ENCODE data around the gene CFAP20DC. TPM values are rescaled to one million over a fixed set of nuclear protein-coding genes. Genes with fewer than 3 reads are reported as not detected.

CFAP20DC gene
- total RNA-seq, 4 donors from 2014 or later: 0.17 to 0.32 (median 0.23) TPM; not detected in 1

- no peaks in the 10 kb centered on the region for H3K27me3 ChIP-seq
- intact Hi-C loops (cut with DNase I): no loop called here
- H3K27ac ChIP-seq (replicated peaks in 1 of 4): no peak overlapping the region
- H3K36me3 ChIP-seq: no peaks in the 10 kb centered on the region
- H3K4me3 ChIP-seq: no peak overlapping the region
- TF ChIP-seq, protein P1, sequence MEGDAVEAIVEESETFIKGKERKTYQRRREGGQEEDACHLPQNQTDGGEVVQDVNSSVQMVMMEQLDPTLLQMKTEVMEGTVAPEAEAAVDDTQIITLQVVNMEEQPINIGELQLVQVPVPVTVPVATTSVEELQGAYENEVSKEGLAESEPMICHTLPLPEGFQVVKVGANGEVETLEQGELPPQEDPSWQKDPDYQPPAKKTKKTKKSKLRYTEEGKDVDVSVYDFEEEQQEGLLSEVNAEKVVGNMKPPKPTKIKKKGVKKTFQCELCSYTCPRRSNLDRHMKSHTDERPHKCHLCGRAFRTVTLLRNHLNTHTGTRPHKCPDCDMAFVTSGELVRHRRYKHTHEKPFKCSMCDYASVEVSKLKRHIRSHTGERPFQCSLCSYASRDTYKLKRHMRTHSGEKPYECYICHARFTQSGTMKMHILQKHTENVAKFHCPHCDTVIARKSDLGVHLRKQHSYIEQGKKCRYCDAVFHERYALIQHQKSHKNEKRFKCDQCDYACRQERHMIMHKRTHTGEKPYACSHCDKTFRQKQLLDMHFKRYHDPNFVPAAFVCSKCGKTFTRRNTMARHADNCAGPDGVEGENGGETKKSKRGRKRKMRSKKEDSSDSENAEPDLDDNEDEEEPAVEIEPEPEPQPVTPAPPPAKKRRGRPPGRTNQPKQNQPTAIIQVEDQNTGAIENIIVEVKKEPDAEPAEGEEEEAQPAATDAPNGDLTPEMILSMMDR (IDR thresholded peaks at IDR 0.05): no peak
- TF ChIP-seq POLR2AphosphoS5 (IDR thresholded peaks at IDR 0.05) (no peak), POLR2A (IDR thresholded peaks at IDR 0.05; ENCODE audit: low read depth) (no peak), EP300 (IDR thresholded peaks at IDR 0.05) (no peak)
- no peaks in the 10 kb centered on the region for H3K4me1 ChIP-seq
- no peak for DNase-seq (ENCODE audit: extremely low spot score)
- H3K9me3 ChIP-seq: no peaks in the 10 kb centered on the region
- WGBS: 49% methylated on average over 2 of the region's 2 CpGs
These were observed 84.0 kb downstream of the CFAP20DC start for GRCh38 chr3:58965865-58966264.

DNA sequence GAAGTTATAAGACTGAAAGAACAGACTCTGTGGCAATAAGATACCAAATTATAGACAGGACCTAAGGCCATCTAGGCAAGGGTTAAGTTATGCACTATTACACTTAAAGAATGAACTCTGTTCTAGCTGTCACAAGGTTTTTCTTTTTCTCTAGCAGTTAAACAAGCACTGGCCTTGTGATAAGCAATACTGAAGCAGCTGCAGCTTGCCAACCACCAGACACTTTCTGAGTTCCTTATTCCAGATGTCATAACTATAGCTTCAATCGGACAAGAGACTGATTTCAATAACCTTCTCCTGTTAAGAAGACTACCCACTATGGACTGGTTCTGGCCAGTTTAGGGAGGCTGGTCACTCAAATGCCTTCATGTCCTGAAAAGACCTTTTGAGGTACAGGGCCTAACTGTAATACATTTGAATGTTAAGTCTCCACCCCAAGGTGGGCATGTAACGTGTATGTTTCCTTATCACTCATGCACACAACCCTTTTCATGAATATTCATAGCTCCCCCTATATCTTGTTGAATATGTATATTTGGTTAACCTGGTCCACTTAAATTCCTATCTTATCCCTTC lies 85.8 kb downstream of the CFAP20DC start:
- TF ChIP-seq EP300 (IDR thresholded peaks at IDR 0.05): no peak
- TF ChIP-seq POLR2AphosphoS5 (IDR thresholded peaks at IDR 0.05): no peak
- TF ChIP-seq POLR2A (IDR thresholded peaks at IDR 0.05; ENCODE audit: low read depth): no peak
- TF ChIP-seq, protein P1 (IDR thresholded peaks at IDR 0.05): no peak
- Histone ChIP-seq H3K4me3 (no peak overlapping the region), H3K36me3 (no peaks in the 10 kb centered on the region), H3K9me3 (no peaks in the 10 kb centered on the region), H3K4me1 (no peaks in the 10 kb centered on the region), H3K27ac (replicated peaks in 1 of 4) (no peak overlapping the region), H3K27me3 (no peaks in the 10 kb centered on the region)
- intact Hi-C loops (cut with DNase I): no loop called here
- DNase-seq (ENCODE audit: extremely low spot score): no peak
- 69% methylated on average over 2 of the region's 2 CpGs for WGBS

DNA sequence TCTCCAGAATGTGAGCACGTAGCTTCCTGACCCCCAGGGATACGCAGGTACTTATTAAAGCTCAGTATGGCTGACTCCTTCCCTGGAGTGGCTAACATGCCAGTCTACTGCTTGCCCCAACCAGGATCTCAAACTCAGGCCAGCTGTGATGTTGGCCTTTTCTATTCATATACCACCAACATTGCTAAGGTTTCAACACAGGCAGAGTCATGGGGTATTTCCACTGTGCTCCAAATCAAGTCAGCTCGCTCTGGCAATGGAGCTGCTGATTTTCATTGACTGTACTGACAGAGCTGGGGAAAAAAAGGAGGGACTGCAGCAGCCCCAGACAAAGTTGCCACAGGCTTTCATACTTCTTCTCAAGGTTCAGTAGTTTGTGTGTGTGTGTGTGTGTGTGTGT lies 87.0 kb downstream of the CFAP20DC start:
- TF ChIP-seq EP300 (IDR thresholded peaks at IDR 0.05) (no peak), POLR2A (IDR thresholded peaks at IDR 0.05; ENCODE audit: low read depth) (no peak), POLR2AphosphoS5 (IDR thresholded peaks at IDR 0.05) (no peak)
- TF ChIP-seq, protein P1 (IDR thresholded peaks at IDR 0.05): no peak
- Histone ChIP-seq H3K27ac (replicated peaks in 1 of 4) (no peak overlapping the region), H3K4me3 (no peak overlapping the region), H3K4me1 (no peaks in the 10 kb centered on the region), H3K36me3 (no peaks in the 10 kb centered on the region), H3K9me3 (no peaks in the 10 kb centered on the region), H3K27me3 (no peaks in the 10 kb centered on the region)
- WGBS: 100% methylated on average over 3 of the region's 3 CpGs
- intact Hi-C loops (cut with DNase I): no loop called here
- DNase-seq (ENCODE audit: extremely low spot score): no peak

GRCh38 chr3:58962040-58962651 lies 87.7 kb downstream of the CFAP20DC start:
- Histone ChIP-seq H3K4me3 (no peak overlapping the region), H3K9me3 (no peaks in the 10 kb centered on the region), H3K36me3 (no peaks in the 10 kb centered on the region), H3K4me1 (no peaks in the 10 kb centered on the region), H3K27ac (replicated peaks in 1 of 4) (no peak overlapping the region), H3K27me3 (no peaks in the 10 kb centered on the region)
- 76% methylated on average over 2 of the region's 2 CpGs for WGBS
- TF ChIP-seq EP300 (IDR thresholded peaks at IDR 0.05) (no peak), POLR2A (IDR thresholded peaks at IDR 0.05; ENCODE audit: low read depth) (no peak), POLR2AphosphoS5 (IDR thresholded peaks at IDR 0.05) (no peak)
- TF ChIP-seq, protein P1 (IDR thresholded peaks at IDR 0.05): no peak
- no peak for DNase-seq (ENCODE audit: extremely low spot score)
- intact Hi-C loops (cut with DNase I): no loop called here

All from esophagus muscularis mucosa (tissue), 4 donors.